Measurements from ENCODE around the gene CMYA5.

DNA sequence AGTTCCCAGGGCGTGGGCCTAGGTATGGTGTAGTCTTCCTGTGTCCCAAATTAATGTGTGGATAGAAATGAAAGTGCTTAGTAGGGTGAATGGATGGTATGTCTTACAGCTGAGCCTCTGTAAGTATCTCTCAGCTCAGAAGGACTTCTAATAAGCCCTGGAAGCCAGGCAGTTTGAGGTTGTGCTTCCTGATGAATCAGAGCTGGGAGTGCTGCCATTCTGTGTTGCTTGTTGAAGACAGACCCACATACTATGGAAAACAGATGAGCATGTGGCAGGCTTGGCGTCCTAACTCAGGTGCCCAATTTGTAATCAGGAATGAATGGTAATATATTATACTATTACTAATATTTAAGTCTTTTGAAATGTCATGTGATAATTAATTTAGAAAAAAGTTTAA is 69.8 kb downstream of the CMYA5 start:
- TF ChIP-seq, protein P1, sequence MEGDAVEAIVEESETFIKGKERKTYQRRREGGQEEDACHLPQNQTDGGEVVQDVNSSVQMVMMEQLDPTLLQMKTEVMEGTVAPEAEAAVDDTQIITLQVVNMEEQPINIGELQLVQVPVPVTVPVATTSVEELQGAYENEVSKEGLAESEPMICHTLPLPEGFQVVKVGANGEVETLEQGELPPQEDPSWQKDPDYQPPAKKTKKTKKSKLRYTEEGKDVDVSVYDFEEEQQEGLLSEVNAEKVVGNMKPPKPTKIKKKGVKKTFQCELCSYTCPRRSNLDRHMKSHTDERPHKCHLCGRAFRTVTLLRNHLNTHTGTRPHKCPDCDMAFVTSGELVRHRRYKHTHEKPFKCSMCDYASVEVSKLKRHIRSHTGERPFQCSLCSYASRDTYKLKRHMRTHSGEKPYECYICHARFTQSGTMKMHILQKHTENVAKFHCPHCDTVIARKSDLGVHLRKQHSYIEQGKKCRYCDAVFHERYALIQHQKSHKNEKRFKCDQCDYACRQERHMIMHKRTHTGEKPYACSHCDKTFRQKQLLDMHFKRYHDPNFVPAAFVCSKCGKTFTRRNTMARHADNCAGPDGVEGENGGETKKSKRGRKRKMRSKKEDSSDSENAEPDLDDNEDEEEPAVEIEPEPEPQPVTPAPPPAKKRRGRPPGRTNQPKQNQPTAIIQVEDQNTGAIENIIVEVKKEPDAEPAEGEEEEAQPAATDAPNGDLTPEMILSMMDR (conservative IDR thresholded peaks at IDR 0.05; ENCODE audit: low read depth, low read length), result no peak
- no peak for TF ChIP-seq EZH2phosphoT487 (IDR thresholded peaks at IDR 0.05; ENCODE audit: borderline replicate concordance, low read length)
